ENCODE measurements around the gene PTPRN2. TPM values are rescaled to one million over a fixed set of nuclear protein-coding genes. Genes with fewer than 3 reads are reported as not detected.

Gene PTPRN2
- total and polyA plus RNA-seq, 8 donors: 12.2 to 49.2 (median 31.8) TPM

- Histone ChIP-seq H3K4me1 (no peaks in the 10 kb centered on the region), H3K36me3 (no peaks in the 10 kb centered on the region), H3K27ac (no peak overlapping the region), H3K4me3 (no peak overlapping the region), H3K27me3 (no peaks in the 10 kb centered on the region), H3K9me3 (no peaks in the 10 kb centered on the region)
- ATAC-seq: no peak
- intact Hi-C loops (cut with DNase I): loop anchor here in 1 of 3 donors (10.0 kb wide), 1 partner anchor 436 kb away; no protein-coding TSS in a partner anchor
- no peak for TF ChIP-seq CTCF (IDR thresholded peaks at IDR 0.05)
- no peak for FAIRE-seq
- DNase-seq: no peak
- 79 to 85% methylated on average over 11 of the region's 11 CpGs for WGBS, 2 donors
These were observed 716.9 kb downstream of the PTPRN2 start for GRCh38 chr7:157870644-157871290.

- 96 to 99% methylated on average over 4 of the region's 4 CpGs for WGBS, 2 donors
- H3K4me3 ChIP-seq: no peak overlapping the region
- no peak overlapping the region for H3K27ac ChIP-seq
- intact Hi-C loops (cut with DNase I): loop anchor here in 1 of 3 donors (10.0 kb wide), 1 partner anchor 435 kb away; no protein-coding TSS in a partner anchor
- H3K27me3 ChIP-seq: no peaks in the 10 kb centered on the region
- H3K4me1 ChIP-seq: no peaks in the 10 kb centered on the region
- no peak for FAIRE-seq
- no peak for DNase-seq
- TF ChIP-seq CTCF (IDR thresholded peaks at IDR 0.05): no peak
- no peak for ATAC-seq
- H3K9me3 ChIP-seq: no peaks in the 10 kb centered on the region
- no peaks in the 10 kb centered on the region for H3K36me3 ChIP-seq
These were observed 717.8 kb downstream of the PTPRN2 start for GRCh38 chr7:157869793-157870192.

GRCh38 chr7:157867685-157868305 lies 719.8 kb downstream of the PTPRN2 start:
- Histone ChIP-seq H3K4me1 (no peaks in the 10 kb centered on the region), H3K27me3 (no peaks in the 10 kb centered on the region), H3K9me3 (no peaks in the 10 kb centered on the region), H3K27ac (no peak overlapping the region), H3K36me3 (no peaks in the 10 kb centered on the region), H3K4me3 (no peak overlapping the region)
- 94 to 97% methylated on average over 15 of the region's 15 CpGs for WGBS, 2 donors
- FAIRE-seq: no peak
- no peak for ATAC-seq
- no peak for DNase-seq
- intact Hi-C loops (cut with DNase I): no loop called here
- TF ChIP-seq CTCF (IDR thresholded peaks at IDR 0.05): no peak

- H3K27ac ChIP-seq: no peak overlapping the region
- H3K9me3 ChIP-seq: no peaks in the 10 kb centered on the region
- intact Hi-C loops (cut with DNase I): no loop called here
- H3K4me3 ChIP-seq: no peak overlapping the region
- no peak for TF ChIP-seq CTCF (IDR thresholded peaks at IDR 0.05)
- FAIRE-seq (no peak), ATAC-seq (peak in 1 of 4 donors; percentile 24), DNase-seq (no peak)
- 88 to 92% methylated on average over 22 to 29 of the region's 29 CpGs for WGBS, 2 donors
- H3K36me3 ChIP-seq: no peaks in the 10 kb centered on the region
- no peaks in the 10 kb centered on the region for H3K4me1 ChIP-seq
- no peaks in the 10 kb centered on the region for H3K27me3 ChIP-seq
These were observed 721.2 kb downstream of the PTPRN2 start for GRCh38 chr7:157866336-157866924.
